Nephron (organoid): ENCODE measurements around the gene GRAMD2A.

ENCODE experiments used
- H3K27ac Mint-ChIP-seq, 3 experiments: 2 replicates each; pipeline ENCODE4 v1.8.0; 2020; ENCODE audit warnings: mixed read lengths in 3 of 3, mild to moderate bottlenecking in 2 of 3, moderate library complexity in 1 of 3
- H3K27me3 Mint-ChIP-seq: 2 replicates; pipeline ENCODE4 v1.8.0; 2021; ENCODE audit warnings: low read depth, mild to moderate bottlenecking, moderate library complexity, mixed read lengths
- H3K36me3 Mint-ChIP-seq: 2 replicates; pipeline ENCODE4 v1.8.0; 2020; ENCODE audit warnings: low read depth, mixed read lengths
- H3K4me1 Mint-ChIP-seq: 2 replicates; pipeline ENCODE4 v1.8.0; 2020; ENCODE audit warnings: mixed read lengths
- H3K4me3 Mint-ChIP-seq, 3 experiments: 2 replicates each; pipeline ENCODE4 v1.8.0; 2020; ENCODE audit warnings: mild to moderate bottlenecking in 3 of 3, mixed read lengths in 3 of 3, moderate library complexity in 2 of 3
- H3K9me3 Mint-ChIP-seq: 2 replicates; pipeline ENCODE4 v1.8.0; 2020; ENCODE audit warnings: mixed read lengths
- CTCF ChIP-seq, 3 experiments: fragments of 200-600 bp; sonication (generic); IDR thresholded peaks; one replicate each; pipeline ENCODE4 v1.5.0; 2021; ENCODE audit warnings: antibody characterized with exemption in 3 of 3; ENCODE audit not compliant: unreplicated experiment in 3 of 3

The GRAMD2A gene

GRCh38 chr15:72231066-72231832 is 33.7 kb upstream of the GRAMD2A start, which contains the start of gene PKM:
Gene PKM, minus strand, starts transcription at chr15:72231190. Its CDS starts 12,093 bp downstream, at chr15:72219097.
- no peak for TF ChIP-seq CTCF (IDR thresholded peaks at IDR 0.05; ENCODE audit: unreplicated experiment in 3 of 3)
- Mint-ChIP-seq H3K9me3 (no peaks in the 10 kb centered on the region), H3K27ac (peak within 1 kb of the TSS; percentile 93 to 98 (median 97)), H3K36me3 (no peaks in the 10 kb centered on the region), H3K4me1 (peaks cover 48% of the 10 kb centered on the region), H3K27me3 (no peaks in the 10 kb centered on the region), H3K4me3 (peak within 1 kb of the TSS; percentile 94 to 96 (median 95))

- peaks cover 55% of the 10 kb centered on the region for H3K4me1 Mint-ChIP-seq
- H3K36me3 Mint-ChIP-seq = peaks cover 6% of the 10 kb centered on the region
- no peaks in the 10 kb centered on the region for H3K9me3 Mint-ChIP-seq
- no peak for TF ChIP-seq CTCF (IDR thresholded peaks at IDR 0.05; ENCODE audit: unreplicated experiment in 3 of 3)
- H3K27ac Mint-ChIP-seq = peak overlapping the region; percentile 93 to 98 (median 97)
- peak overlapping the region; percentile 94 to 96 (median 95) for H3K4me3 Mint-ChIP-seq
- H3K27me3 Mint-ChIP-seq = no peaks in the 10 kb centered on the region
Observed at GRCh38 chr15:72230197-72231065, 32.8 kb upstream of the GRAMD2A start.

GRCh38 chr15:72229947-72230196 is 32.3 kb upstream of the GRAMD2A start:
- H3K4me1 Mint-ChIP-seq = peaks cover 58% of the 10 kb centered on the region
- H3K4me3 Mint-ChIP-seq = peak overlapping the region; percentile 99
- peak overlapping the region; percentile 97 to 99 (median 98) for H3K27ac Mint-ChIP-seq

GRCh38 chr15:72229076-72229946 is 31.7 kb upstream of the GRAMD2A start:
- Mint-ChIP-seq H3K9me3 (no peaks in the 10 kb centered on the region), H3K4me3 (peak overlapping the region; percentile 99), H3K4me1 (peaks cover 57% of the 10 kb centered on the region), H3K27me3 (no peaks in the 10 kb centered on the region), H3K36me3 (peaks cover 10% of the 10 kb centered on the region), H3K27ac (peak overlapping the region; percentile 97 to 99 (median 98))
- TF ChIP-seq CTCF (IDR thresholded peaks at IDR 0.05; ENCODE audit: unreplicated experiment in 3 of 3) = no peak

More at GRCh38 chr15:72229947-72230196, 32.3 kb upstream of the GRAMD2A start:
- H3K9me3 Mint-ChIP-seq = no peaks in the 10 kb centered on the region
- no peaks in the 10 kb centered on the region for H3K27me3 Mint-ChIP-seq
- no peak for TF ChIP-seq CTCF (IDR thresholded peaks at IDR 0.05; ENCODE audit: unreplicated experiment in 3 of 3)
- peaks cover 8% of the 10 kb centered on the region for H3K36me3 Mint-ChIP-seq

- Mint-ChIP-seq H3K9me3 (no peaks in the 10 kb centered on the region), H3K36me3 (peaks cover 22% of the 10 kb centered on the region), H3K27ac (peak overlapping the region; percentile 97 to 99 (median 98)), H3K4me1 (peaks cover 67% of the 10 kb centered on the region), H3K4me3 (peak overlapping the region; percentile 99), H3K27me3 (no peaks in the 10 kb centered on the region)
- no peak for TF ChIP-seq CTCF (IDR thresholded peaks at IDR 0.05; ENCODE audit: unreplicated experiment in 3 of 3)
Observed at GRCh38 chr15:72227720-72228119, 30.1 kb upstream of the GRAMD2A start.
